SJCRH30 (cell line): ENCODE data around the gene TADA2A. TPM values are rescaled to one million over a fixed set of nuclear protein-coding genes. Genes with fewer than 3 reads are reported as not detected.

Experiments used
- DNase-seq, 2 experiments: peaks; one replicate each; pipeline ENCODE4 v3.0.0-alpha.2; 2015 to 2020
- H3K27ac ChIP-seq: fragments of 250-450 bp; sonication (Bioruptor Pico); 2 replicates; pipeline ENCODE4 v1.5.1; 2020; ENCODE audit warnings: mild to moderate bottlenecking, moderate library complexity
- H3K27me3 ChIP-seq: fragments of 250-450 bp; sonication (Bioruptor Pico); 2 replicates; pipeline ENCODE4 v1.5.1; 2020; ENCODE audit warnings: mild to moderate bottlenecking, moderate library complexity
- H3K36me3 ChIP-seq: fragments of 250-450 bp; sonication (Bioruptor Pico); 2 replicates; pipeline ENCODE4 v1.5.1; 2020; ENCODE audit warnings: mild to moderate bottlenecking, moderate library complexity
- H3K4me1 ChIP-seq: fragments of 250-450 bp; sonication (Bioruptor Pico); 2 replicates; pipeline ENCODE4 v1.5.1; 2020; ENCODE audit warnings: mild to moderate bottlenecking, moderate library complexity
- H3K4me3 ChIP-seq: fragments of 250-450 bp; sonication (Bioruptor Pico); 2 replicates; pipeline ENCODE4 v1.5.1; 2020; ENCODE audit warnings: mild to moderate bottlenecking, moderate library complexity
- H3K9me3 ChIP-seq: fragments of 250-450 bp; sonication (Bioruptor Pico); replicated peaks from 2 replicates; pipeline ENCODE4 v1.5.1; 2020; ENCODE audit warnings: mild to moderate bottlenecking, moderate library complexity
- total RNA-seq: library from RNA; depleted of rRNA; stranded (reverse); fragments of >200 nt; shearing (Covaris generic); gene quantifications from 2 replicates; pipeline ENCODE4 v1.2.3, GENCODE V29; 2014

TADA2A gene
- total RNA-seq, 1 experiment from 2014 or later = 32.1 TPM

- Histone ChIP-seq H3K9me3 (no peaks in the 10 kb centered on the region), H3K36me3 (peaks cover 23% of the 10 kb centered on the region), H3K27ac (no peak overlapping the region), H3K27me3 (no peaks in the 10 kb centered on the region), H3K4me3 (no peak overlapping the region), H3K4me1 (no peaks in the 10 kb centered on the region)
- no peak for DNase-seq
Observed at GRCh38 chr17:37462492-37462891, 55.8 kb downstream of the TADA2A start.

GRCh38 chr17:37463039-37463438 lies 56.4 kb downstream of the TADA2A start:
- Histone ChIP-seq H3K27me3 (no peaks in the 10 kb centered on the region), H3K36me3 (peaks cover 26% of the 10 kb centered on the region), H3K9me3 (no peaks in the 10 kb centered on the region), H3K4me1 (no peaks in the 10 kb centered on the region), H3K27ac (no peak overlapping the region), H3K4me3 (no peak overlapping the region)
- DNase-seq = no peak

GRCh38 chr17:37465069-37465616 lies 58.5 kb downstream of the TADA2A start:
- no peak for DNase-seq
- H3K36me3 ChIP-seq = peaks cover 34% of the 10 kb centered on the region

GRCh38 chr17:37466471-37466870 lies 59.8 kb downstream of the TADA2A start:
- Histone ChIP-seq H3K27ac (no peak overlapping the region), H3K4me3 (no peak overlapping the region), H3K9me3 (no peaks in the 10 kb centered on the region), H3K36me3 (peaks cover 44% of the 10 kb centered on the region), H3K27me3 (no peaks in the 10 kb centered on the region), H3K4me1 (no peaks in the 10 kb centered on the region)
- no peak for DNase-seq

More at GRCh38 chr17:37465069-37465616, 58.5 kb downstream of the TADA2A start:
- no peaks in the 10 kb centered on the region for H3K27me3 ChIP-seq
- H3K4me1 ChIP-seq = no peaks in the 10 kb centered on the region
- H3K9me3 ChIP-seq = no peaks in the 10 kb centered on the region
- no peak overlapping the region for H3K27ac ChIP-seq
- H3K4me3 ChIP-seq = no peak overlapping the region

- no peaks in the 10 kb centered on the region for H3K9me3 ChIP-seq
- H3K27me3 ChIP-seq = no peaks in the 10 kb centered on the region
- H3K36me3 ChIP-seq = peaks cover 68% of the 10 kb centered on the region
- no peak overlapping the region for H3K27ac ChIP-seq
- no peak for DNase-seq
- no peaks in the 10 kb centered on the region for H3K4me1 ChIP-seq
- no peak overlapping the region for H3K4me3 ChIP-seq
Observed at GRCh38 chr17:37470181-37470580, 63.5 kb downstream of the TADA2A start.

GRCh38 chr17:37475731-37476420 lies 69.2 kb downstream of the TADA2A start:
- H3K27ac ChIP-seq = peak overlapping the region; percentile 56
- H3K4me1 ChIP-seq = peaks cover 23% of the 10 kb centered on the region
- DNase-seq = no peak
- no peak overlapping the region for H3K4me3 ChIP-seq
- no peaks in the 10 kb centered on the region for H3K9me3 ChIP-seq
- peaks cover 67% of the 10 kb centered on the region for H3K36me3 ChIP-seq
- no peaks in the 10 kb centered on the region for H3K27me3 ChIP-seq

GRCh38 chr17:37476431-37477120 lies 69.9 kb downstream of the TADA2A start:
- Histone ChIP-seq H3K27me3 (no peaks in the 10 kb centered on the region), H3K4me3 (no peak overlapping the region), H3K4me1 (peaks cover 23% of the 10 kb centered on the region), H3K36me3 (peaks cover 61% of the 10 kb centered on the region), H3K9me3 (no peaks in the 10 kb centered on the region), H3K27ac (peak overlapping the region; percentile 56)
- peak; percentile 60 to 64 for DNase-seq

GRCh38 chr17:37478187-37478586 lies 71.5 kb downstream of the TADA2A start:
- H3K27me3 ChIP-seq = no peaks in the 10 kb centered on the region
- H3K36me3 ChIP-seq = peaks cover 49% of the 10 kb centered on the region
- no peaks in the 10 kb centered on the region for H3K9me3 ChIP-seq
- H3K4me3 ChIP-seq = no peak overlapping the region
- no peak overlapping the region for H3K27ac ChIP-seq
- H3K4me1 ChIP-seq = peaks cover 29% of the 10 kb centered on the region
- DNase-seq = no peak

- Histone ChIP-seq H3K36me3 (peaks cover 41% of the 10 kb centered on the region), H3K27me3 (no peaks in the 10 kb centered on the region), H3K27ac (no peak overlapping the region), H3K9me3 (no peaks in the 10 kb centered on the region), H3K4me3 (no peak overlapping the region), H3K4me1 (peaks cover 36% of the 10 kb centered on the region)
- no peak for DNase-seq
Observed at GRCh38 chr17:37479025-37479424, 72.3 kb downstream of the TADA2A start.

GRCh38 chr17:37480427-37480826 lies 73.7 kb downstream of the TADA2A start:
- H3K4me3 ChIP-seq = no peak overlapping the region
- peaks cover 34% of the 10 kb centered on the region for H3K4me1 ChIP-seq
- no peaks in the 10 kb centered on the region for H3K27me3 ChIP-seq
- H3K27ac ChIP-seq = no peak overlapping the region
- H3K9me3 ChIP-seq = no peaks in the 10 kb centered on the region
- no peak for DNase-seq
- H3K36me3 ChIP-seq = peaks cover 27% of the 10 kb centered on the region

- H3K36me3 ChIP-seq = peaks cover 25% of the 10 kb centered on the region
- H3K9me3 ChIP-seq = no peaks in the 10 kb centered on the region
- no peaks in the 10 kb centered on the region for H3K27me3 ChIP-seq
- no peak overlapping the region for H3K4me3 ChIP-seq
- no peak overlapping the region for H3K27ac ChIP-seq
- no peak for DNase-seq
- H3K4me1 ChIP-seq = peaks cover 27% of the 10 kb centered on the region
Observed at GRCh38 chr17:37481001-37481665, 74.4 kb downstream of the TADA2A start.

- H3K36me3 ChIP-seq = peaks cover 12% of the 10 kb centered on the region
- no peak overlapping the region for H3K4me3 ChIP-seq
- H3K27ac ChIP-seq = peak overlapping the region; percentile 9; the same call in 1 of the 2 replicates
- DNase-seq = peak; percentile 73 to 85
- no peaks in the 10 kb centered on the region for H3K27me3 ChIP-seq
- no peaks in the 10 kb centered on the region for H3K9me3 ChIP-seq
- peaks cover 17% of the 10 kb centered on the region for H3K4me1 ChIP-seq
Observed at GRCh38 chr17:37483311-37484039, 76.8 kb downstream of the TADA2A start.

- no peaks in the 10 kb centered on the region for H3K36me3 ChIP-seq
- no peak for DNase-seq
- no peaks in the 10 kb centered on the region for H3K27me3 ChIP-seq
- no peak overlapping the region for H3K4me3 ChIP-seq
- H3K4me1 ChIP-seq = peaks cover 17% of the 10 kb centered on the region
- no peaks in the 10 kb centered on the region for H3K9me3 ChIP-seq
- H3K27ac ChIP-seq = no peak overlapping the region
Observed at GRCh38 chr17:37485938-37486570, 79.4 kb downstream of the TADA2A start.

- no peaks in the 10 kb centered on the region for H3K27me3 ChIP-seq
- H3K27ac ChIP-seq = peak overlapping the region; percentile 15; the same call in 1 of the 2 replicates
- DNase-seq = peak; percentile 60 to 80
- no peaks in the 10 kb centered on the region for H3K36me3 ChIP-seq
- H3K4me3 ChIP-seq = peak overlapping the region; percentile 75
- H3K4me1 ChIP-seq = peaks cover 17% of the 10 kb centered on the region
- H3K9me3 ChIP-seq = no peaks in the 10 kb centered on the region
Observed at GRCh38 chr17:37488009-37488604, 81.4 kb downstream of the TADA2A start.
